GM12875 (cell line): Measurements from ENCODE around the gene CCP110.
A peak's percentile ranks its signal among the peaks of the same experiment; 100 is the strongest.

Experiments used
- H3K4me3 ChIP-seq: one replicate; pipeline ENCODE4 v1.5.1; 2011; ENCODE audit warnings: low read depth, low read length, control low read depth
- CTCF ChIP-seq: IDR thresholded peaks from 2 replicates; pipeline ENCODE4 v1.5.1; 2011; ENCODE audit warnings: low read depth, mild to moderate bottlenecking, control low read depth, inconsistent platforms, low read length, moderate library complexity, borderline replicate concordance; ENCODE audit not compliant: insufficient read depth

CCP110 gene, protein sequence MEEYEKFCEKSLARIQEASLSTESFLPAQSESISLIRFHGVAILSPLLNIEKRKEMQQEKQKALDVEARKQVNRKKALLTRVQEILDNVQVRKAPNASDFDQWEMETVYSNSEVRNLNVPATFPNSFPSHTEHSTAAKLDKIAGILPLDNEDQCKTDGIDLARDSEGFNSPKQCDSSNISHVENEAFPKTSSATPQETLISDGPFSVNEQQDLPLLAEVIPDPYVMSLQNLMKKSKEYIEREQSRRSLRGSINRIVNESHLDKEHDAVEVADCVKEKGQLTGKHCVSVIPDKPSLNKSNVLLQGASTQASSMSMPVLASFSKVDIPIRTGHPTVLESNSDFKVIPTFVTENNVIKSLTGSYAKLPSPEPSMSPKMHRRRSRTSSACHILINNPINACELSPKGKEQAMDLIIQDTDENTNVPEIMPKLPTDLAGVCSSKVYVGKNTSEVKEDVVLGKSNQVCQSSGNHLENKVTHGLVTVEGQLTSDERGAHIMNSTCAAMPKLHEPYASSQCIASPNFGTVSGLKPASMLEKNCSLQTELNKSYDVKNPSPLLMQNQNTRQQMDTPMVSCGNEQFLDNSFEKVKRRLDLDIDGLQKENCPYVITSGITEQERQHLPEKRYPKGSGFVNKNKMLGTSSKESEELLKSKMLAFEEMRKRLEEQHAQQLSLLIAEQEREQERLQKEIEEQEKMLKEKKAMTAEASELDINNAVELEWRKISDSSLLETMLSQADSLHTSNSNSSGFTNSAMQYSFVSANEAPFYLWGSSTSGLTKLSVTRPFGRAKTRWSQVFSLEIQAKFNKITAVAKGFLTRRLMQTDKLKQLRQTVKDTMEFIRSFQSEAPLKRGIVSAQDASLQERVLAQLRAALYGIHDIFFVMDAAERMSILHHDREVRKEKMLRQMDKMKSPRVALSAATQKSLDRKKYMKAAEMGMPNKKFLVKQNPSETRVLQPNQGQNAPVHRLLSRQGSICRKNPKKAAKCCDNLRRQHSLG

GRCh38 chr16:19523559-19524355, at the start of gene CCP110:
Gene CCP110, plus strand, starts transcription at chr16:19523942. Its CDS starts 3,940 bp downstream, at chr16:19527882.
- H3K4me3 ChIP-seq = peak within 1 kb of the TSS; percentile 90
- no peak for TF ChIP-seq CTCF

- no peak for TF ChIP-seq CTCF
Measured at GRCh38 chr16:19474617-19475016, 49.1 kb upstream of the CCP110 start.

DNA sequence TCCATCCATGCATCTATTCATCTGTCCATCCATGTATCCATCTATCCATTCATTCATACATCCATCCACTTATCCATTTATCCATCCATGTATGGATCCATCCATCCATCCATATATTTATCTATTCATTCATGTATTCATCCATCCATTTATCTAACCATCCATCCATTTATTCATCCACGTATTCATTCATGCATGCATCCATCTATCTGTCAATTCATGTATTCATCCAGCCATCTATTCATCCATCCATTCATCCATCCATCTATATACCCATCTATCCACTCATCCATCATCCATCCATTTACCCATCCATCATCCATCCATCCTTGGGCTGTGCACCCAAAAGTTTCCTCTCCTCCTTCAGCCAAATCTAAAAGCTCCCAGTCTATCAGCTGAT, 45.2 kb upstream of the CCP110 start:
- no peak for TF ChIP-seq CTCF
- H3K4me3 ChIP-seq = no peak overlapping the region

More at GRCh38 chr16:19474617-19475016, 49.1 kb upstream of the CCP110 start:
- no peak overlapping the region for H3K4me3 ChIP-seq

DNA sequence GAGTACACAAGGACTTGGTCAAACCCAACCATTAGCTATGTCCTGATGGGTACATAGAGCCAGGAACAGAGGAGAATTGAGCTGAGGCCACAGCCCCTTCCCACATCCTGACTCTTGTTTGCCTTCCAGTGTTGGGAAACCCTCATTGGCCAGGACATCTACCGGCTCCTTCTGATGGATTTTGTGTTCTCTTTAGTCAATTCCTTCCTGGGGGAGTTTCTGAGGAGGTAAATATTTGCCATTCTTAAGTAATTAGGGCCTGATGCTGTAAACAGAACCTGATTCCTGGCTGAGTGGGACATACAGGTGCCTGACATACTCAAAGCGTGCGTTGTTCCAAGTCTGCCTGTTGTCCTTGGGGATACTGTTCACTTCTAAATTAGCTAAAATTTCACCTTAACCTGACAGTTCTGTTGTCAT, 44.4 kb upstream of the CCP110 start:
- H3K4me3 ChIP-seq = no peak overlapping the region
- no peak for TF ChIP-seq CTCF

GRCh38 chr16:19481296-19481695, 42.4 kb upstream of the CCP110 start:
- no peak overlapping the region for H3K4me3 ChIP-seq
- no peak for TF ChIP-seq CTCF

- TF ChIP-seq CTCF = no peak
Measured at GRCh38 chr16:19481769-19482168, 42.0 kb upstream of the CCP110 start.

More at GRCh38 chr16:19481769-19482168, 42.0 kb upstream of the CCP110 start:
- no peak overlapping the region for H3K4me3 ChIP-seq
